Mucosa of rectum (tissue), 2 donors: ENCODE data around the gene GP1BB.

Experiments
- H3K27ac ChIP-seq, 2 donors: one replicate each; pipeline ENCODE4 v1.7.0; 2013; ENCODE audit warnings: inconsistent platforms in 2 of 2, low read depth in 2 of 2, low read length in 2 of 2
- H3K27me3 ChIP-seq, 2 donors: one replicate each; pipeline ENCODE4 v1.7.0; 2013; ENCODE audit warnings: low read length in 2 of 2; ENCODE audit not compliant: control insufficient read depth in 2 of 2, insufficient read depth in 2 of 2
- H3K36me3 ChIP-seq, 2 donors: one replicate each; pipeline ENCODE4 v1.7.0; 2013; ENCODE audit warnings: low read length in 2 of 2; ENCODE audit not compliant: control insufficient read depth in 2 of 2, insufficient read depth in 2 of 2
- H3K4me1 ChIP-seq, 2 donors: one replicate each; pipeline ENCODE4 v1.7.0; 2013; ENCODE audit warnings: low read length in 2 of 2, mild to moderate bottlenecking in 1 of 2; ENCODE audit not compliant: control insufficient read depth in 2 of 2, insufficient read depth in 2 of 2
- H3K4me3 ChIP-seq, 2 donors: one replicate each; pipeline ENCODE4 v1.7.0; 2013; ENCODE audit warnings: low read length in 2 of 2
- H3K9ac ChIP-seq, 2 donors: one replicate each; pipeline ENCODE4 v1.7.0; 2013; ENCODE audit warnings: low read length in 2 of 2, low read depth in 1 of 2, mild to moderate bottlenecking in 1 of 2
- H3K9me3 ChIP-seq, 2 donors: one replicate each; pipeline ENCODE4 v1.7.0; 2013; ENCODE audit warnings: low read length in 2 of 2; ENCODE audit not compliant: control insufficient read depth in 2 of 2
- donor health status: healthy.
- donor health status: Normal muscosa, but diverticular disease.

Gene GP1BB

GRCh38 chr22:19734163-19734562, 10.8 kb downstream of the GP1BB start:
- H3K9me3 ChIP-seq = no peaks in the 10 kb centered on the region
- peaks cover 0 to 5% of the 10 kb centered on the region in 2 donors for H3K27me3 ChIP-seq

GRCh38 chr22:19734837-19735382, 11.6 kb downstream of the GP1BB start:
- Histone ChIP-seq H3K27me3 (peaks cover 0 to 5% of the 10 kb centered on the region in 2 donors), H3K27ac (no peak overlapping the region), H3K4me1 (peaks cover 6 to 9% of the 10 kb centered on the region in 2 donors), H3K9me3 (no peaks in the 10 kb centered on the region), H3K4me3 (no peak overlapping the region), H3K36me3 (no peaks in the 10 kb centered on the region), H3K9ac (no peak overlapping the region)

More at GRCh38 chr22:19734163-19734562, 10.8 kb downstream of the GP1BB start:
- Histone ChIP-seq H3K27ac (no peak overlapping the region), H3K4me3 (no peak overlapping the region), H3K4me1 (peaks cover 6 to 9% of the 10 kb centered on the region in 2 donors), H3K9ac (no peak overlapping the region), H3K36me3 (no peaks in the 10 kb centered on the region)

- H3K4me1 ChIP-seq = peaks cover 0 to 1% of the 10 kb centered on the region in 2 donors
- H3K27me3 ChIP-seq = peaks cover 0 to 5% of the 10 kb centered on the region in 2 donors
- H3K4me3 ChIP-seq = no peak overlapping the region
- no peak overlapping the region for H3K9ac ChIP-seq
- no peaks in the 10 kb centered on the region for H3K9me3 ChIP-seq
- no peaks in the 10 kb centered on the region for H3K36me3 ChIP-seq
- H3K27ac ChIP-seq = no peak overlapping the region
Observed at GRCh38 chr22:19735665-19736510, 12.5 kb downstream of the GP1BB start.

GRCh38 chr22:19737846-19738663, 14.7 kb downstream of the GP1BB start:
- Histone ChIP-seq H3K27me3 (peaks cover 0 to 3% of the 10 kb centered on the region in 2 donors), H3K4me3 (no peak overlapping the region), H3K4me1 (no peaks in the 10 kb centered on the region), H3K9ac (no peak overlapping the region), H3K9me3 (no peaks in the 10 kb centered on the region), H3K27ac (no peak overlapping the region), H3K36me3 (no peaks in the 10 kb centered on the region)

GRCh38 chr22:19738664-19739447, 15.5 kb downstream of the GP1BB start:
- H3K4me1 ChIP-seq = no peaks in the 10 kb centered on the region
- peaks cover 0 to 3% of the 10 kb centered on the region in 2 donors for H3K27me3 ChIP-seq
- H3K9me3 ChIP-seq = no peaks in the 10 kb centered on the region
- H3K4me3 ChIP-seq = no peak overlapping the region
- H3K27ac ChIP-seq = no peak overlapping the region
- no peak overlapping the region for H3K9ac ChIP-seq
- H3K36me3 ChIP-seq = no peaks in the 10 kb centered on the region

GRCh38 chr22:19739448-19739895, 16.1 kb downstream of the GP1BB start:
- H3K4me1 ChIP-seq = no peaks in the 10 kb centered on the region

GRCh38 chr22:19739911-19740449, 16.6 kb downstream of the GP1BB start:
- H3K9me3 ChIP-seq = no peaks in the 10 kb centered on the region
- H3K36me3 ChIP-seq = no peaks in the 10 kb centered on the region
- H3K4me1 ChIP-seq = no peaks in the 10 kb centered on the region
- no peak overlapping the region for H3K9ac ChIP-seq
- no peak overlapping the region for H3K4me3 ChIP-seq
- peaks cover 0 to 3% of the 10 kb centered on the region in 2 donors for H3K27me3 ChIP-seq
- H3K27ac ChIP-seq = no peak overlapping the region

More at GRCh38 chr22:19739448-19739895, 16.1 kb downstream of the GP1BB start:
- Histone ChIP-seq H3K9me3 (no peaks in the 10 kb centered on the region), H3K27ac (no peak overlapping the region), H3K27me3 (peaks cover 0 to 3% of the 10 kb centered on the region in 2 donors), H3K36me3 (no peaks in the 10 kb centered on the region), H3K4me3 (no peak overlapping the region), H3K9ac (no peak overlapping the region)

- Histone ChIP-seq H3K27me3 (peaks cover 0 to 3% of the 10 kb centered on the region in 2 donors), H3K9me3 (no peaks in the 10 kb centered on the region), H3K9ac (no peak overlapping the region), H3K36me3 (no peaks in the 10 kb centered on the region), H3K27ac (no peak overlapping the region), H3K4me1 (no peaks in the 10 kb centered on the region), H3K4me3 (no peak overlapping the region)
Observed at GRCh38 chr22:19740586-19740985, 17.2 kb downstream of the GP1BB start.

- Histone ChIP-seq H3K4me1 (no peaks in the 10 kb centered on the region), H3K4me3 (no peak overlapping the region), H3K27ac (no peak overlapping the region)
Observed at GRCh38 chr22:19741053-19741452, 17.7 kb downstream of the GP1BB start.

More at GRCh38 chr22:19741053-19741452, 17.7 kb downstream of the GP1BB start:
- Histone ChIP-seq H3K9me3 (no peaks in the 10 kb centered on the region), H3K9ac (no peak overlapping the region), H3K36me3 (no peaks in the 10 kb centered on the region), H3K27me3 (peaks cover 0 to 3% of the 10 kb centered on the region in 2 donors)
